Testis (tissue), 3 donors: ENCODE measurements around the gene TNKS1BP1. TPM values are rescaled to one million over a fixed set of nuclear protein-coding genes. Genes with fewer than 3 reads are reported as not detected.

Experiments used
- DNase-seq: peaks from one replicate; pipeline ENCODE4 v3.0.0-alpha.2; 2019
- H3K27ac ChIP-seq, 2 donors: fragments of 200-600 bp; sonication (generic); one replicate each; pipeline ENCODE4 v1.5.1; 2019
- H3K27me3 ChIP-seq: fragments of 200-600 bp; sonication (generic); one replicate; pipeline ENCODE4 v1.5.1; 2019
- H3K36me3 ChIP-seq: fragments of 200-600 bp; sonication (generic); one replicate; pipeline ENCODE4 v1.5.1; 2017; ENCODE audit warnings: low read depth; ENCODE audit errors: missing control alignments
- H3K4me1 ChIP-seq: fragments of 200-600 bp; sonication (generic); one replicate; pipeline ENCODE4 v1.5.1; 2019
- H3K4me3 ChIP-seq, 2 donors: fragments of 200-600 bp; sonication (generic); one replicate each; pipeline ENCODE4 v1.5.1; 2017 to 2019
- H3K9me3 ChIP-seq: fragments of 200-600 bp; sonication (generic); one replicate; pipeline ENCODE4 v1.5.1; 2017
- CTCF ChIP-seq, 3 experiments: fragments of 450-650 bp in 2 of 3; fragments of 200-600 bp in 1 of 3; sonication (generic) in 1 of 3; IDR thresholded peaks; one replicate each; pipeline ENCODE4 v1.5.1; 2016 to 2019; ENCODE audit warnings: antibody characterized with exemption in 3 of 3, mild to moderate bottlenecking in 2 of 3, moderate library complexity in 1 of 3
- POLR2A ChIP-seq: fragments of 450-650 bp; IDR thresholded peaks from one replicate; pipeline ENCODE4 v1.6.1; 2017; ENCODE audit warnings: antibody characterized with exemption, mild to moderate bottlenecking, moderate library complexity
- whole genome bisulfite sequencing, 2 donors: methylation state at CpG; one replicate each; pipeline ENCODE4 v1.1.5; 2018; 5-methylcytosine and 5-hydroxymethylcytosine counted together
- intact Hi-C: fragments of 100-400 bp; cut with DNase I; formaldehyde crosslinking; loops from one replicate; pipeline ENCODE4 v1.15.1; 2023; ENCODE audit warnings: low total_unique reads
- polyA plus RNA-seq: library from polyadenylated mRNA; stranded (reverse); fragments of 350-450 nt; fragmentation: Illumina TruSeq; extraction: RNeasy Lipid Tissue Mini Kit (QIAGEN cat#74804); gene quantifications from one replicate; pipeline ENCODE4 v1.2.3, GENCODE V29; 2014; ENCODE audit warnings: low read depth, low replicate concordance; ENCODE audit not compliant: insufficient read depth
- total RNA-seq, 2 donors: library from RNA; depleted of rRNA; stranded (reverse); fragments of >200 nt; gene quantifications; one replicate each; pipeline ENCODE4 v1.2.3, GENCODE V29; 2016

TNKS1BP1 gene
- total and polyA plus RNA-seq, 3 donors from 2014 or later = 62.3 to 99.4 (median 85.2) TPM

- no peaks in the 10 kb centered on the region for H3K27me3 ChIP-seq
- H3K36me3 ChIP-seq = no peaks in the 10 kb centered on the region
- intact Hi-C loops = no loop called here
- H3K9me3 ChIP-seq = no peaks in the 10 kb centered on the region
- WGBS, 2 donors = 83 to 88% methylated on average over 6 of the region's 6 CpGs
- TF ChIP-seq CTCF (IDR thresholded peaks at IDR 0.05) (no peak), POLR2A (no peak)
- H3K27ac ChIP-seq = no peak overlapping the region
- no peak overlapping the region for H3K4me3 ChIP-seq
- H3K4me1 ChIP-seq = no peaks in the 10 kb centered on the region
- no peak for DNase-seq
These were observed 29.9 kb upstream of the TNKS1BP1 start for GRCh38 chr11:57354699-57355098.

- H3K27ac ChIP-seq = no peak overlapping the region
- H3K4me3 ChIP-seq = no peak overlapping the region
- intact Hi-C loops = no loop called here
- no peaks in the 10 kb centered on the region for H3K27me3 ChIP-seq
- H3K36me3 ChIP-seq = no peaks in the 10 kb centered on the region
- WGBS, 2 donors = 68 to 80% methylated on average over 4 of the region's 4 CpGs
- no peak for TF ChIP-seq CTCF (IDR thresholded peaks at IDR 0.05)
- no peak for TF ChIP-seq POLR2A
- no peak for DNase-seq
- no peaks in the 10 kb centered on the region for H3K4me1 ChIP-seq
- H3K9me3 ChIP-seq = no peaks in the 10 kb centered on the region
These were observed 29.1 kb upstream of the TNKS1BP1 start for GRCh38 chr11:57353852-57354251.

GRCh38 chr11:57353446-57353845, 28.7 kb upstream of the TNKS1BP1 start:
- no peak overlapping the region for H3K4me3 ChIP-seq
- intact Hi-C loops = no loop called here
- WGBS, 2 donors = 68 to 71% methylated on average over 4 of the region's 4 CpGs
- no peaks in the 10 kb centered on the region for H3K4me1 ChIP-seq
- no peaks in the 10 kb centered on the region for H3K36me3 ChIP-seq
- H3K27ac ChIP-seq = no peak overlapping the region
- no peak for TF ChIP-seq CTCF (IDR thresholded peaks at IDR 0.05)
- TF ChIP-seq POLR2A = no peak
- DNase-seq = no peak
- no peaks in the 10 kb centered on the region for H3K27me3 ChIP-seq
- no peaks in the 10 kb centered on the region for H3K9me3 ChIP-seq

- WGBS, 2 donors = 57 to 63% methylated on average over 5 of the region's 5 CpGs
- Histone ChIP-seq H3K27ac (no peak overlapping the region), H3K36me3 (no peaks in the 10 kb centered on the region), H3K4me3 (no peak overlapping the region), H3K9me3 (no peaks in the 10 kb centered on the region), H3K4me1 (no peaks in the 10 kb centered on the region), H3K27me3 (no peaks in the 10 kb centered on the region)
- no peak for TF ChIP-seq CTCF (IDR thresholded peaks at IDR 0.05)
- TF ChIP-seq POLR2A = no peak
- intact Hi-C loops = no loop called here
- DNase-seq = no peak
These were observed 28.3 kb upstream of the TNKS1BP1 start for GRCh38 chr11:57353036-57353435.

GRCh38 chr11:57349491-57350274, 24.9 kb upstream of the TNKS1BP1 start:
- WGBS, 2 donors = 12 to 15% methylated on average over 19 to 31 of the region's 31 CpGs
- peak; percentile 84 for DNase-seq
- no peaks in the 10 kb centered on the region for H3K9me3 ChIP-seq
- no peaks in the 10 kb centered on the region for H3K4me1 ChIP-seq
- H3K4me3 ChIP-seq = peak overlapping the region in 1 of 2 donors; percentile 27
- H3K27me3 ChIP-seq = no peaks in the 10 kb centered on the region
- intact Hi-C loops = no loop called here
- H3K36me3 ChIP-seq = no peaks in the 10 kb centered on the region
- H3K27ac ChIP-seq = no peak overlapping the region
- no peak for TF ChIP-seq POLR2A
- TF ChIP-seq CTCF (IDR thresholded peaks at IDR 0.05) = peak; percentile 82 to 93 (median 89)
